ENCODE measurements around the gene CLSTN3. TPM values are rescaled to one million over a fixed set of nuclear protein-coding genes. Genes with fewer than 3 reads are reported as not detected.

The CLSTN3 gene
- total RNA-seq, 3 donors from 2014 or later (not counting 1 experiment from before 2014, with no cell fraction given): 59.7 to 95.5 (median 61.0) TPM

- no peak for TF ChIP-seq CTCF (IDR thresholded peaks at IDR 0.05)
- DNase-seq: no peak
- intact Hi-C loops (cut with micrococcal nuclease): no loop called here
Measured at GRCh38 chr12:7122811-7123769, 7.1 kb upstream of the CLSTN3 start.

DNA sequence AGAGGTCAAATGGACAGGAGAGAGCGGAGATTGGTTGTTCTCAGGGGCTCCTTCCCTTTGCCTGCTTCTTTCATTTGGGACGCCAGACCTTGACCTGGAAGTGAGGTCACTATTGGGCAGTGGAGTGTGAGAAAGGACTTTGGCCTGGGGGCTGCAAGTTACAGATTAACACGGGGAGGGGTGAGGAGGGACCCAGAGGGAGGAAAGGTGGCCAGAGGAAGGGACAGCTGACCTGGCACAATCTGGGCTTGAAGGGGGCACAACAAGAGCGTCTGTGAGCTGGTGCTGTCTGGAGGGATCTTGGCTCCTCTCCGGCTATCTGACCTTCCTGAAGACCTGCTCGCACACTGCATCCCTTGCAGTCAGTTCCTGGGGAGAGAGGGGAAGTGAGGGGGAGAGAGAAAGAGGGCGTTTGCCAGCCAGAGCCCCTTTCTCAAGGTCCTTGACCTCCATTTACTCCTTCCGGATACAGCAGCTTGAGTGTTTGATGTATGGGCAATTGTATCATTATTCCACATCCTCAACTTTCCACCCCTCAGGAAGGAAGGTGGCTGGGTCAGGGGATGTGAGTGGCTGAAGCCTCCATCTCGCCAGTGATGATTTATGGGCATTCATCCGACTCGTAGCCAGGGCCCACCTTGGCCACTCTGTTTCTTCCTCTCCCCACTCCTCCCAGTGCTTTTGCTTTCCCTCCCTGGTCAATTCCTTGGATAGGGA lies 6.2 kb upstream of the CLSTN3 start:
- no peak overlapping the region for H3K4me3 ChIP-seq (ENCODE audit: low read length)
- H3K27me3 ChIP-seq (ENCODE audit: control insufficient read depth, insufficient read depth, low read length): no peaks in the 10 kb centered on the region
- DNase-seq (no peak), ATAC-seq (no peak)
- Mint-ChIP-seq H3K27me3 (ENCODE audit: low read depth in 2 of 2) (no peaks in the 10 kb centered on the region), H3K36me3 (no peaks in the 10 kb centered on the region), H3K27ac (no peak overlapping the region), H3K4me1 (peaks cover 2 to 7% of the 10 kb centered on the region in 2 donors), H3K4me3 (no peak overlapping the region), H3K9me3 (no peaks in the 10 kb centered on the region)
- H3K27ac ChIP-seq (ENCODE audit: low read length): no peak overlapping the region
- no peak for TF ChIP-seq CTCF (IDR thresholded peaks at IDR 0.05)
- intact Hi-C loops (cut with micrococcal nuclease): no loop called here
- H3K4me1 ChIP-seq (ENCODE audit: control insufficient read depth, insufficient read depth, low read length): peaks cover under 1% of the 10 kb centered on the region
- no peaks in the 10 kb centered on the region for H3K36me3 ChIP-seq (ENCODE audit: control insufficient read depth, insufficient read depth, low read length)
- no peaks in the 10 kb centered on the region for H3K9me3 ChIP-seq (ENCODE audit: control insufficient read depth, insufficient read depth, low read length)
- 65% methylated on average over 6 of the region's 11 CpGs for WGBS (ENCODE audit: insufficient coverage)

More at GRCh38 chr12:7122811-7123769, 7.1 kb upstream of the CLSTN3 start:
- Mint-ChIP-seq H3K4me1 (no peaks in the 10 kb centered on the region), H3K36me3 (no peaks in the 10 kb centered on the region), H3K4me3 (no peak overlapping the region), H3K27ac (peak overlapping the region in 1 of 2 donors; percentile 3), H3K27me3 (ENCODE audit: low read depth in 2 of 2) (no peaks in the 10 kb centered on the region), H3K9me3 (no peaks in the 10 kb centered on the region)
- Histone ChIP-seq H3K36me3 (ENCODE audit: control insufficient read depth, insufficient read depth, low read length) (no peaks in the 10 kb centered on the region), H3K27ac (ENCODE audit: low read length) (no peak overlapping the region), H3K4me3 (ENCODE audit: low read length) (no peak overlapping the region), H3K4me1 (ENCODE audit: control insufficient read depth, insufficient read depth, low read length) (no peaks in the 10 kb centered on the region), H3K9me3 (ENCODE audit: control insufficient read depth, insufficient read depth, low read length) (no peaks in the 10 kb centered on the region), H3K27me3 (ENCODE audit: control insufficient read depth, insufficient read depth, low read length) (no peaks in the 10 kb centered on the region)
- ATAC-seq: no peak
- WGBS (ENCODE audit: insufficient coverage): 88% methylated on average over 7 of the region's 7 CpGs

- no peak overlapping the region for H3K27ac Mint-ChIP-seq
- H3K36me3 Mint-ChIP-seq: no peaks in the 10 kb centered on the region
- TF ChIP-seq CTCF (IDR thresholded peaks at IDR 0.05): no peak
Measured at GRCh38 chr12:7125632-7126227, 4.4 kb upstream of the CLSTN3 start.

More at GRCh38 chr12:7125632-7126227, 4.4 kb upstream of the CLSTN3 start:
- Histone ChIP-seq H3K4me3 (ENCODE audit: low read length) (no peak overlapping the region), H3K27me3 (ENCODE audit: control insufficient read depth, insufficient read depth, low read length) (no peaks in the 10 kb centered on the region), H3K36me3 (ENCODE audit: control insufficient read depth, insufficient read depth, low read length) (no peaks in the 10 kb centered on the region), H3K4me1 (ENCODE audit: control insufficient read depth, insufficient read depth, low read length) (peaks cover 10% of the 10 kb centered on the region), H3K27ac (ENCODE audit: low read length) (no peak overlapping the region), H3K9me3 (ENCODE audit: control insufficient read depth, insufficient read depth, low read length) (no peaks in the 10 kb centered on the region)
- ATAC-seq (no peak), DNase-seq (no peak)
- H3K4me3 Mint-ChIP-seq: no peak overlapping the region
- peaks cover 12 to 23% of the 10 kb centered on the region in 2 donors for H3K4me1 Mint-ChIP-seq
- no peaks in the 10 kb centered on the region for H3K9me3 Mint-ChIP-seq
- H3K27me3 Mint-ChIP-seq (ENCODE audit: low read depth in 2 of 2): no peaks in the 10 kb centered on the region
- WGBS (ENCODE audit: insufficient coverage): 87% methylated on average over 4 of the region's 4 CpGs
- intact Hi-C loops (cut with micrococcal nuclease): no loop called here
